Medulla oblongata (tissue), 1 donor: Measurements from ENCODE around the gene CILP2.
A peak's percentile ranks its signal among the peaks of the same experiment; 100 is the strongest.

ENCODE experiments used
- DNase-seq: peaks from one replicate; pipeline ENCODE4 v3.0.0-alpha.2; 2015; ENCODE audit errors: extremely low spot score

The CILP2 gene

DNA sequence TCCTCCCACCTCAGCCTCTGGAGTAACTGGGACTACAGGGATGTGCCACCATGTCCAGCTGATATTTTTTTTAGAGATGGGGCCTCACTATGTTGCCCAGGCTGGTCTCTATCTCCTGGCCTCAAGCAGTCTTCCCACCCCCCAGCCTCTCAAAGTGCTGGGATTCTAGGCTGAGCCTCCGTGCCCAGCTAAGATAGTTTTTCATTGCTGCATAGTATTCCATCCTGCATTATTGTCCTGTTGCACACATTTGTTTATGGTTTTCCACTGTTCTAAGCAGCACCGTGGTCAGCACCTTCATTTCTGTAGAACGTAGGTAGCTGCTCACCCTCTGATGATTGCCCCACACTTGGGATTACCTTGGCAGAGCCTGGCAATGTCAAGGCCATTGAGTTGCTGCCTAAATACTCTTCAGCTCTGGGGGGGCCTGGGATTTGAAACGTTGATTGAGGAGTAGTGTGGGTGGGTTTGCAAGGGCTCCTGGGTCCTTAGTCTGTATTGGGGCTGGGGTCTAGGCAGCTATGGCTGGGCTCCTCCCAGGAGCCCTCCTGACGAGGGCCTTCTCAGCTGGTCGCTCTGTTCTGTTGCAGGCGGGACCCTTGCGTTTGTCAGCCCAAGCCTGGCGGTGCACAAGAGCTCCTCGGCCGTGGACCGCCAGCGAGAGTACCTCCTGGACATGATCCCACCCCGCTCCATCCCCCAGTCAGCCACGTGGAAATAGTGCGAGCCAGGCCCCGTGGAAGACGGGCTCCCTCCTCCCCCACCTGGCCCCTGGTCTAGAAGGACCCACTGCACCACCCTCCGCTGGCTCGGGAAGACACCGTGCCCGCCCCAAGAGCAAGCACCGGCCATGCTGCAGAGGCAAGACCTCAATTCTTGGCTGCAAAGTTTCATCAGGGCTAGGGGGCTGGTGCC is 33.1 kb upstream of the CILP2 start:
- DNase-seq: no peak

DNA sequence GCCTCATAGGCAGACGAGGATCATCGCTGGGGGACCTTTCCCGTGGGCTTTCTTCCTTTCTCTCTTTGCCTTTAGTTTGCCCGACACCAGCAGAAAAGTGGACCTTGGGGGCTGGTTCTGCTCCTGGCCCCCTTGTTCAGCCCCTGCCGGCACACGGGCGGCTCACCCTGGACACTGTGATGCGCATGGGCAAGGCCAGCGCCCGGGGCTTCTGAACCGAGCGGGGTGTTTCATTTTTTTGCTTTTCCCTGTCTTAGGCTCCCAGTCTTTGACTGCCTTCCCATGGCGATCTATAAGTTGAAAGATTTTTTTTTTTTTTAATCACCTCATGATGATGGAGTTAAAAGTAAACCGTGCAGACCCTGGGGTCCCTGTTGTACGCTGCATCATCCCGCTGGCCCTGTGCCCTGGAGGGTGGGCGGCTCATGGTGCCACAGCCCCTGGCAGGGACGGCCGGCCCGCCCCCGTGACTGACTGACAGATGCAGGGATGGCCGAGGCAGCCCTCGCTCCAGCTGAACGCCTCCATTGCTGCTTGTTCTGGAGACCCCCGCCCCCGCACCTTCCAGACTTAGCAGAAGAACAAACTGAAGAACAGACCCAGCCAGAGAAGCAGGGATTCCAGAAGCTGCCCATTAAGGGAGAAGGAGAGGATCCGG is 32.3 kb upstream of the CILP2 start:
- no peak for DNase-seq

DNA sequence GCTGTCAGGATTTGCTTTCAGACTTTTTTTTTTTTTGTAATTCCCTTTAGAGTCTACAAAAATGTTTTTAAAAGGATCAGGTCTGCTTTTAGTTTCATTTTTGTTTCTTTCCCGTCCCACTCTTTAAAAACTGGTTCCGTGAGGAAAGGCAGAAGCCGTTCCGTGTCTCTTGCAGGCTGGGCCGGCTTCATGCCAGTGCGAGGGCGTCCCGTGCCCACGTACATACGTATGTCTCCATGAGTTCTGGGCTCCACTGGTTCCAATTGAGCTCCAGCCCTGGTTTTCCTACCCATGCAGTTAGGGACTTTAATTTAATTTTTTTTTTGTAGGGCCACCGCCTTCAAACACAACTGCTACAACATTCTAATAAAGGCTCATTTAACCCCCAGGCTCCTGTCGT is 31.5 kb upstream of the CILP2 start:
- DNase-seq: no peak

DNA sequence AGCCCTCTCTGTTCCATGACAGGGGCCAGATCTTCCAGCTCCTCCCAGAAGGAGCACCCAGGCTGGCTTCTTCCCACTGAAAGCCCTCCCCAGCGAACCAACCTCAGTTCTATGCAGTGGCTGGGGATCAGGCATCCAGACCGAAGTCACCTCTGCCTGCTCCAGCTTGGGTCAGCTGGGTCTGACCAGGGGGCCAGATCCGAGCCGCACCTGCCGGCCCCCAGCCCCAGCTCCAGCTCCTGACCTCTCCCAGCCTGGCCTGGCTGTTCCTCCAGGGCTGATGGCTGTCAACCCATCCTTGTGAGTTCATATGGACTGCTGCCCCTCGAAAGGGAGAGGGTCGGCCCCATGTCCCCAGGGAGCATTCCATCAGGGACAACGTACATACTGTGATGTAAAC is 30.7 kb upstream of the CILP2 start:
- DNase-seq: no peak

DNA sequence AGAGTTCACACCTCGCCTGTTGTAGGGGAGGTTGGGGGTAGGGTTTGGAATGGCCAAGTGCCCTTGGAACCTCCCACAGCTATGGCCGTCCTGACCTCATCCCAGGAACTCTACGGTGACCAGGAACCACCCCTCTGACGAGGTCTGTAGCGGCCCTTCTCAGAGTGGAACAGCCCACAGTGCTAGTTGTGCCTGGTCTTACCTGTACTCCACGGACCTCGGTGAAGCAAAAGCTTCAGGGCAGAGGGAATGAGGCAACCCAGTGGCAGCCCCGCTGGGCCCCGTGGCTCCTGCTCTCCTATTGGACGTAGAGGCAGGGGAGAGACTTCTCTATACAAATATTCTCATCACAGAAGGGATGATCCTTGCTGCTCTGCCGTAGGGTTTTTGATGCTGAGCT is 29.8 kb upstream of the CILP2 start:
- no peak for DNase-seq

DNA sequence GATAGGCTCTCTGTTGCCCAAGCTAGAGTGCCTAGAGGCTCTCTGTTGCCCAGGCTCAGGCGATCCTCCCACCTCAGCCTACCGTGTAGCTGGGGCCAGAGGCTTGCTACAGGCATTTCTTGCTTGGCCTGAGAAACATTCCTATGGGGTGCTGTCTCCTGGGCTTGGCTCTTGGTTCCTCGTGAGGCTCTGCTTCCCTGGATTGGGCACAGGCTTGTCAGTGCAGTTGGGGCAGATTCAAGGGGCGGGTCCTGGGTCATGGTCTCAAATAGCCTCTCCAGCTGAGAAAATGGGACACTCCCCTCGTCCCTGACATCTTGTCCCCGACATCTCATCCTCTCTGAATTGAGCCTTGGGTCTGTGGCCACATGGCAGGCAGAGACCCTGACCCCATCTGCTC is 27.6 kb upstream of the CILP2 start:
- DNase-seq: no peak

DNA sequence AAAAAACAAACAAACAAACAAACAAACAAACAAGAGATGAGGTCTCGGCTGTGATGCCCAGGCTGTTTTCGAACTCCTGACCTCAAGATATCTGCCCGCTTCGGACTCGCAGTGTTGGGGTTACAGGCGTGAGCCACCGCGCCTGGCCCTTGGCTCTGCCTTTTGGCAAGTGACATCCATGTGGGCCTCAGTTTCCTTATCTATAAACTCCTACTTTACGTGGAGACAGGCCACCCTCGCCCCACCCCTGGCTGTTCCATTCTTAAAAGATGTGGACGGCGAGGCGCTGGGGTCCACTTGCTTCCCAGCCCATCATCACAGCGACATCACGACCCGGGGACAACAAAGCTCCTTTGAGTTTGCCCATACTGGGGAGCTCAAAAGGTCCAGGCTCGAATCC is 24.4 kb upstream of the CILP2 start:
- no peak for DNase-seq

DNA sequence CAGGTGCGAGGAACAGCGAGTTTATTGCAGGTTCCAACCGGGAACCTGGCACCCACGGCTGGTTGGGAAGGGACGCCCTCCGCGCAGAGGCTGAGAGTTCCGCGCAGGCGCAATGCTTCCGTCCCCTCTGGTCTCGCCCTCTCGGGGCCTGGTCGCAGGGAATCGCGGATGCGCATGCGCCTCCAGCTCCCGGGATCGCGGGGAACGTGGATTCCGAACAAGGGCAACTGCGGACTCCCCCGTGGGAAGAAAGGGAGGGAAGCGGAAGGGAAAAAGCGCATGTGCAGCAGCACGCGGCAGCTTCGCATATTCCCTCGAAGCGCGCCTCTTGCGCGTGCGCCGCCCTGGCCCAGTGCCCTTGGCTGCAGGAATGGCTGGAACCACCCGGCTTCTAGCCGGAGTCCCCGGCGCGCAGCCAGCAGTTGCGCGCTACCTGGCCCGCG is 23.8 kb upstream of the CILP2 start:
- no peak for DNase-seq

DNA sequence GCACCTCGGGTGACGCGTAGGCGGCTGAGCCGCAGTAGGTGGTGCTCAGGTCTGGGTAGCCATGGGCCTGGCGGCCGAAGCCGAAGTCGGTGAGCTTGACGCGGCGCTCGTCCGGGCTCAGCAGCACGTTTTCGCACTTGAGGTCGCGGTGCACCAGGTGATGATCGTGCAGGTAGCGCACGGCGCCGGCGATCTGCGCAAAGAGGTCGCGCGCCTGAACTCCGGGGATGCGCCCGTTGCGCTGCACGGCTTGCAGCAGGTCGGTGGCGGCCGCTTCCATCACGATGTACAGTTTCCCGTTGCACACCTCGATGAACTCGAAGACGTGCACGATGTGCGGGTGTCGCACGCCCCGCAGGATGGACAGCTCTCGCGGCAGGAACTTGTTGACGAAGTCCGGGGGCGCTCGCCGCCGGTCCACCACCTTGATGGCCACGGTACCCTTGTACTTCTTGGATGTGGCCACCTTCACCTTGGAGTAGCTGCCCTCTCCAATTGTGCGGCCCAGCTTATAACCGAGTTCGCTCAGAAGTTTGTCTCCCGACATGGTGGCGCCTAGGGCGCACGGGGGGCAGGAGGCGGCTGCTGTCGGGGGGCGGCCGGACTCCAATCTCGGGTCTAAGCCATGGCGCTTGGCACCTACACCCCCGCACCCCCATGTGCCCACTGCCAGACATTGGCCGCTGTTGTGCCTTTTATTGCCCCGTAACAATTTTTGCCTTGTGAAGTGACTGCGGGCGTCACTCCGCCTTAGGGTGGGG is 23.0 kb upstream of the CILP2 start, which contains the start of gene TSSK6:
TSSK6 (minus strand) TSS at position 668 of the 761 bp plus-strand sequence; CDS start at position 547, 121 bp downstream.
- no peak for DNase-seq

DNA sequence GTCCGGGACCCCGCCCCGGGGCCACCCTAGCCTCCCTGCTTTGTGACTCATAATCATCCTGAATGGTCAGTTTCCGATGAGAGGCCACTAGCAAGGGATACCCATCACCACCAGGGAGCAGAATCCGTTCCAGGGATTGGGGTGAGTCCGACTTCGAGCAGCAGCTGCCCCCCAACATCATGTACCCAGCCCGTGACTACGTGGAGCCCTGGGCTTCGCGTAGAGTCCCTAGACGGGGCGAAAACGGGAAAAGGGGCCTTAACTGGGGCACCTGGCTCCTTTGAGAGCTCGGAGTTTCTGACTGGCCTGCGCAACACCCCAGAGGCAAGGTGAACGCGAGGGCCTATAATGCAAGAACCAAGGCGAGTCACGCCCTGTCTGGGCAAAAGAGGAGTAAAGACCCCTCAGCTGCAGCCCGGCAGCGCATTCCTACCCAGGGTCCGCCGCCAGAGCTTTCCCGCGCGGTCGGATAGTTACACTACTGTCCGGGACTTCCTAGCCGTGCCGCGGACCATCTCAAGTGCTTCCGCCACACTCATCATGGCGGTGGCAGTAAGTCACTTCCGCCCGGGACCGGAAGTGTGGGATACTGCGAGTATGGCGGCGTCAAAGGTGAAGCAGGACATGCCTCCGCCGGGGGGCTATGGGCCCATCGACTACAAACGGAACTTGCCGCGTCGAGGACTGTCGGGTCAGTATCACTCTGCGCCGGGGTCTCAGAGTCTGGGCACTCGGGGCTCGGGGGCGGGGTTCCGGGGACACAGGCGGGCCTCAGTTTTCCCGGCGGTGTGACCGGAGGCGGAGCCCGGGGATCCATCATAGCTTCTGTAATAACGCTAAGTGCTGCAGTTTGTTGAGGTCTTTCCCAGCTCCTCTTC is 22.2 kb upstream of the CILP2 start, which contains the start of gene NDUFA13:
NDUFA13 (plus strand) TSS at position 584 of the 878 bp plus-strand sequence; CDS start at position 598, 14 bp downstream.
- DNase-seq: peak; percentile 96

DNA sequence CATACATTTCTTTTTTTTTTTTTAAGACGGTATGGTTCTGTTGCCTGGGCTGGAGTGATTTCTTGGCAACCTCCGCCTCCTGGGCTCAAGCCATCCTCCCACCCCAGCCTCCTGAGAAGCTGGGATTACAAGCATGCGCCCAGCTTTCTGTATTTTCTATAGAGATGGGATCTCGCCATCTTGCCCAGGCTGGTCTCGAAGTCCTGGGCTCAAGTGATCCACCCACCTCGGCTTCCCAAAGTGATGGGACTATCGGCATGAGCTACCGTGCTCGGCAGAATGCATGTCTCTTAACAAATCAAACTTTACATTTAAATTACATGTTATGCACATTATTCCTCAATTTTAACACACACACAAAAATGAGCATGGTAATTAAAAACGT is 20.8 kb upstream of the CILP2 start:
- no peak for DNase-seq

DNA sequence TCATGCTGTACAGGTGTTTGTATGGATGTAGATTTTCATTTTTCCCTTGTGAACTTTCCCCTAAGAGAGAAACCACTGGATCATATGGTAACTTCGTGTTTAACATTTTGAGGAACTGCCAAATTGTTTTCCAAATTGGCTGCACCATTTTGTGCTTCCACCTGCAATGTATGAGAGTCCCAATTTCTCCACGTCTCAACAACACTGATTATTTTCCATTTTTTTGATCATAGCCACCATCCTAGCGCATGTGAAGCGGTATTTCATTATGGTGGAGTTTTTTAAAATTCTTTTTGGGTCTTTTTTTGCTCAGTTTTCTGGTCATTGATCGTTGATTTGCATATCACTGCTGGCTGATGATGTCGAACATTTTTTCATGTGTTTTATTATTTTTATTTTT is 17.1 kb upstream of the CILP2 start:
- DNase-seq: no peak

DNA sequence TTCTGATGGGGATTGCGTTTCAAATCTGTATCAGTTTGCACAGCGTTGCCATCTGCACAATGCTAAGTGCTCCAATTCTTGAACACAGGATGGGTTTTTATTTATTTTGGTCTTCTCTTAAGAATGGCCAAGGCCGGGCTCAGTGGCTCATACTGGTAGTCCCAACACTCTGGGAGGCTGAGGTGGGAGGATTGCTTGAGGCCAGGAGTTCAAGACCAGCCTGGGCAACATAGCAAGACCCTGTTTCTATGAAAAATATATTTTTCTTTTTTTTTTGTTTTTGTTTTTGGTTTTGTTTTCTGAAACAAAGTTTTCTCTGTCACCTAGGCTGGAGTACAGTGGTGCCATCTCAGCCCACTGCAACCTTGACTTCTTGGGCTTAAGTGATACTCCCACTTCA is 14.9 kb upstream of the CILP2 start:
- no peak for DNase-seq

DNA sequence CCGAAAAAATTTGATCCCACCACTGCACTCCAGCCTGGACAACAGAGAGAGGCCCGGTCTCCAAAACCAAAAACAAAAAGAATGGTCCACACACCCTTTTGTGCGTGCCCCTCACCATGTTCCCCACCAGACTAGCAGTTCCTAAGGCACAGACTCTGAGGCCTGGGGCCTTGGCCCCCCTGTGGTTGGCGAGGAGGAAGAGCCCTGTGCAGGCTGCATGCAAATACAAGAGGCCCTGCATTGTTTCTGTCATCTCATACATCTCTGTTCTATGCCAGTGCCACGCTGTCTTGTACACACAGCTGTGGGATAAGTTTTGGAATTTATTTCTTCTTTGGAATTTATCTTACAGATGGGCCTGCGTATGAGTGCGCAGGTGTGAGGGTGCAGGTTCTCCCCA is 14.0 kb upstream of the CILP2 start:
- no peak for DNase-seq

DNA sequence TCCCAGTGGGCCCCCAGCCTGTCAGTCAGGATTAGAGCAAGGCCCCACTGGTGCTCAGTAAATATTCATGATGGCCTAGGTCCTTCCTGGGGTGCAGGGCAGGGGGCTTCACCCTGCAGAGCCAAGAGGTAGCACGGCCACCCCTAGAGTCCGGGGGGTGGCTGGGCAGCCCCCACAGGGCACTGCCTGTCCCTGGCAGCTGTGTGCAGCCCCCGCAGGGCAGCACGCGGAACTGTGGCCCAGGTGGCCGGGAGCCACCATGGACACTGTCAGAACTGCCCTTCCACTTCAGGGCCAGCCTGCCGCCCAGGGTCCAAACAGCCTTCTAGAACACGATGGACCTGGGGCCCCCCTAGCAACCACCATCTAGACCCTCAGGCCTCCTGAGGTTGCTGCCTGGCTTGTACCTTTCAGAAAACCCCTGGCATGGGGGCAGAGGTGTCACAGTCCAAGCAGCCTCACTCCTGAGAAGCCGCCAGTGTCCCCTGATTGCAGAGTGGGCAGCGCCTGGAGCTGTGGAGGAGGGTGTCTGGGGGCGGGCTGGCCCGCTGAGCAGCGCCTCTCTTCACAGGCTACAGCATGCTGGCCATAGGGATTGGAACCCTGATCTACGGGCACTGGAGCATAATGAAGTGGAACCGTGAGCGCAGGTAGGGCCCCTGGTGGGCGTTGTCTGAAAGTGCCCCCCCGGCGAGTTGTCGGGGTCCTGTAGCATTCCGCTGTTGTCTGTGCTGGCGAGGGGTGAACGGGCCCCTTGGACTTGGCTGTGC is 12.3 kb upstream of the CILP2 start:
- DNase-seq: no peak

DNA sequence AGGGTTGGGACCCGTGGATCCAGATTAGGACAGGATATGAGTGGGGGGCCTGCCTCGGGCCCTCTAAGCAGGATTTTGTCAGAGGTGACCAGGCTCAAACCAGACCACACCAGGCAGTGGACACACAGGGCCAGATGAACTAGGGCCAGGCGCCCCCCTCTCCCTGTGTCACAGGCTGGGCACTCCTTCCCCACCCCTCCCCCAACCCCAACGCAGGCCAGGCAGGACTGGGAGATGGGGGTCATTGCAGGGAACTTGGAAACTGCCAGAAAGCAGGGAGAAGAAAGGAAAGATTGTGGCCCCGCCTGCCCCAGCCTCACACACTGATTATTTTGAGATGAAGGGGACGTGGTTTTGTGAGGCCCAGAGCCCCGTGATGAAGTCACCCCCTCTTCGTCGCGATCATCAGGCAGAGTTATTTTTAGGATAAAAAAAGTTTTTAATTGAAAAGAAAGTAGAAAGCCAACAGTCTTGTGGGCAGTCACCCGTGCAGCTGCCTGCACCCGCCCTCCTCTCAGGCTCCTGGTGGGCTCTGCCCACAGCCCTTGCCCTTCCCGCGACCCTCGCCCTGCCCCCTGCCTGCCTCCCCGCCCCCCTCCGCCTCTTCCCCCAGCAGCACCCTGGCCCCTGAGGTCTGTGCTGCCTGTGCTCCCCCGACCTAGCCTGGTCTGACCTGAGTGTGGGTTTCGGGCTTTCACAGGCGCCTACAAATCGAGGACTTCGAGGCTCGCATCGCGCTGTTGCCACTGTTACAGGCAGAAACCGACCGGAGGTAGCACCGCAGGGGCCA is 11.3 kb upstream of the CILP2 start:
- peak; percentile 37 for DNase-seq

DNA sequence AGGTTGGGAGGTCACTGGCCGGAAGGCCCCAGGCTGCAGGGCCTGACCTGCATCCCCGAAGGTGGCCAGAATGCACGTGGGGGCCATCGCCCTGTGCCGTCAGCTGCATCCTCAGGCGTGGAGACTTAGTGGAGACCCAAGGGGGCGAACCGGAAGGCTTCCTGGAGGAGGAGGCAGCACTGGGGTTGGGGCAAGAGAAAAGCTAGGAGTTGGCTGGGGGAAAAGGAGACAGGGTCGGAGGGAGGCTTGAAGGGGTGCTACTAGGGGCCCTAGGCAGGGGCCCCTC is 10.8 kb upstream of the CILP2 start:
- DNase-seq: no peak

DNA sequence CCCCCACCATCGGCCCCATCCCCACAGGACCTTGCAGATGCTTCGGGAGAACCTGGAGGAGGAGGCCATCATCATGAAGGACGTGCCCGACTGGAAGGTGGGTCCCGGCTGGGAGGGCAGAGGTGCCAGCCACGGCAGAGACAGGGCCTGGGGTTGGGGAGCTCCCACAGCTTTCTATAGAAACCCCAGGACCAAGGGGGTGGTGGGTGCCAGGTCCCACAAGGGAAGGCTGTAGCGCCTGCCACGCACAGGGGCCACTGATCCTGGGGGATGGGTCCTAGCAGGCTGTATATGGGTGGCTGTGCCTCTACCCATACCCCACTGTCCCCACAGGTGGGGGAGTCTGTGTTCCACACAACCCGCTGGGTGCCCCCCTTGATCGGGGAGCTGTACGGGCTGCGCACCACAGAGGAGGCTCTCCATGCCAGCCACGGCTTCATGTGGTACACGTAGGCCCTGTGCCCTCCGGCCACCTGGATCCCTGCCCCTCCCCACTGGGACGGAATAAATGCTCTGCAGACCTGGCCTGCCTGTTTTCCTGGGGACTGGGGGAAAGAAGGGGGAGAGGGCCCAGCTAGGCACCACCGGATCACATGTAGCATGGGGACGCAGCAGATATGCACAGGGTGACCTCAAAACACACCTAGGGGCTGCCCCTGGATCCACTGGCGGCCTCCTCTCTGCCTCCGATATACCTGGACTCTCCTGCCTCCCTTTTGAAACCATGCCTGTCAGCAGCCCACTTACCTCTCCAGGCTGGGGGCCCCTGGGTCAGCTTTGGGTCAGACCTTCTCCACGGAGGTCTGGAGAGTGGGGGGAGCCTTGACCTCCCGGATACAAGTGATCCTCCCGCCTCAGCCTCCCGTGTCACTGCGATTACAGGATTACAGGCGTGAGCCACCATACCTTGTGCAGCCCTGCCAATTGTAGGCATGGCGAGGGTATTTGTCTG is 10.1 kb upstream of the CILP2 start:
- DNase-seq: no peak
